Omental fat pad (tissue), 4 donors: ENCODE measurements around the gene DNAAF2. TPM values are rescaled to one million over a fixed set of nuclear protein-coding genes. Genes with fewer than 3 reads are reported as not detected.
"Not testable (repeated sequence)": the region's sequence is repeated elsewhere in the genome, so short reads cannot be mapped to it uniquely, and the experiment has no call there.

Experiments used
- ATAC-seq: fragments of 150-250 bp; one replicate; pipeline ENCODE4 v1.9.1; 2016; ENCODE audit warnings: mild to moderate bottlenecking, moderate library complexity; ENCODE audit not compliant: low FRiP score
- DNase-seq: peaks from one replicate; pipeline ENCODE4 v3.0.0-alpha.2; 2019; ENCODE audit warnings: low spot score
- total RNA-seq, 4 donors: library from RNA; depleted of rRNA; stranded (reverse); fragments of >200 nt; gene quantifications; one replicate each; pipeline ENCODE4 v1.1.0, GENCODE V29; 2016
- TF ChIP-seq, protein P1 (sequence below), 3 donors: fragments of 450-650 bp; IDR thresholded peaks; one replicate each; pipeline ENCODE4 v1.5.1; 2016 to 2017; ENCODE audit warnings: antibody characterized with exemption in 3 of 3, mild to moderate bottlenecking in 3 of 3, moderate library complexity in 2 of 3

The DNAAF2 gene
- total RNA-seq, 4 donors from 2014 or later, result 7.2 to 16.5 (median 10.3) TPM

DNA sequence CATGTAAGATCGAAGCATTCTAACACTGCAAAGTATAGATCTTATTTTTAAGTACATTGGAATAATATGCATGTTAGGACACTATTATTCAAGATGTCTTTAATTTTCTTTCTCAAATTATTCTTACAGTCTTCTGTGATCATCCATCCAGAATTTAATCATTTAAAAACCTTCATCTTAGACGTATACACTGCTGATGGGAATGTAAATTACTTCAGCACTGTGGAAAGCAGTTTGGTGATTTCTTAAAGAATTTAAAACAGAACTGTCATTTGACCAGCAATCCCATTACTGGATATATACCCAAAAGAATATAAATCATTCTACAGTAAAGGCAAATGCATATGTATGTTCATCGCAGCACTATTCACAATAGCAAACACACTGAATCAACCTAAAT is 45.7 kb downstream of the DNAAF2 start:
- TF ChIP-seq, protein P1, sequence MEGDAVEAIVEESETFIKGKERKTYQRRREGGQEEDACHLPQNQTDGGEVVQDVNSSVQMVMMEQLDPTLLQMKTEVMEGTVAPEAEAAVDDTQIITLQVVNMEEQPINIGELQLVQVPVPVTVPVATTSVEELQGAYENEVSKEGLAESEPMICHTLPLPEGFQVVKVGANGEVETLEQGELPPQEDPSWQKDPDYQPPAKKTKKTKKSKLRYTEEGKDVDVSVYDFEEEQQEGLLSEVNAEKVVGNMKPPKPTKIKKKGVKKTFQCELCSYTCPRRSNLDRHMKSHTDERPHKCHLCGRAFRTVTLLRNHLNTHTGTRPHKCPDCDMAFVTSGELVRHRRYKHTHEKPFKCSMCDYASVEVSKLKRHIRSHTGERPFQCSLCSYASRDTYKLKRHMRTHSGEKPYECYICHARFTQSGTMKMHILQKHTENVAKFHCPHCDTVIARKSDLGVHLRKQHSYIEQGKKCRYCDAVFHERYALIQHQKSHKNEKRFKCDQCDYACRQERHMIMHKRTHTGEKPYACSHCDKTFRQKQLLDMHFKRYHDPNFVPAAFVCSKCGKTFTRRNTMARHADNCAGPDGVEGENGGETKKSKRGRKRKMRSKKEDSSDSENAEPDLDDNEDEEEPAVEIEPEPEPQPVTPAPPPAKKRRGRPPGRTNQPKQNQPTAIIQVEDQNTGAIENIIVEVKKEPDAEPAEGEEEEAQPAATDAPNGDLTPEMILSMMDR (IDR thresholded peaks at IDR 0.05), result no peak
- DNase-seq, result no peak
- no peak for ATAC-seq

DNA sequence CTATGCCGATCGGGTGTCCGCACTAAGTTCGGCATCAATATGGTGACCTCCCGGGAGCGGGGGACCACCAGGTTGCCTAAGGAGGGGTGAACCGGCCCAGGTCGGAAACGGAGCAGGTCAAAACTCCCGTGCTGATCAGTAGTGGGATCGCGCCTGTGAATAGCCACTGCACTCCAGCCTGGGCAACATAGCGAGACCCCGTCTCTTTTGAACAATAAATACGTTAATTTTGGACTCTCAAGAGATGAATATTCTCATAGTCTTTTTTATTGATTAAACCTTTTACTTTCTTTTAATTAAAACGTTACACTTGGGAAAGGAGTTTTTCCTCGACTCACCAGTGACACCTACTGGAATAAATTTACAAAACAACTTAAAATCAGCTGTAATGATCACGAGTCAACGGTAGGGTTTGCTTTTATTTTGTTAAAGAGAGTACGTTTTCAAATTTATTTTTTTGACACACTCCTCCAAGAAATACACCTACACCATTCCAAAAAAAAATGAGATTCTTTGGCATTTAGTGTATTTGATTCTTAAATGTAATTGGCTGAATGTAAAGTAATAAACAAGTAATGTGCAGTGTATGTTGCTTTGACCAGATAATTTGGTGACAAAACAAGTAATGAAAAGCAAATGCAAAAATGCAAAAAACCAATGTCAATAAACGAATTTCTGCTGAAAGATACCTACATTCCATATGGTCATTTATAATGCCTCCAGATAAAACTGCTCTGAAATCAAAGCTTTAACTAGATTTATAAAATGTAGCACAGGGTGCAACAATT is 48.2 kb downstream of the DNAAF2 start:
- TF ChIP-seq, protein P1 (IDR thresholded peaks at IDR 0.05), result peak in 2 of 3 donors; percentile 45 to 48
- ATAC-seq (peak; percentile 44), DNase-seq (no peak)

DNA sequence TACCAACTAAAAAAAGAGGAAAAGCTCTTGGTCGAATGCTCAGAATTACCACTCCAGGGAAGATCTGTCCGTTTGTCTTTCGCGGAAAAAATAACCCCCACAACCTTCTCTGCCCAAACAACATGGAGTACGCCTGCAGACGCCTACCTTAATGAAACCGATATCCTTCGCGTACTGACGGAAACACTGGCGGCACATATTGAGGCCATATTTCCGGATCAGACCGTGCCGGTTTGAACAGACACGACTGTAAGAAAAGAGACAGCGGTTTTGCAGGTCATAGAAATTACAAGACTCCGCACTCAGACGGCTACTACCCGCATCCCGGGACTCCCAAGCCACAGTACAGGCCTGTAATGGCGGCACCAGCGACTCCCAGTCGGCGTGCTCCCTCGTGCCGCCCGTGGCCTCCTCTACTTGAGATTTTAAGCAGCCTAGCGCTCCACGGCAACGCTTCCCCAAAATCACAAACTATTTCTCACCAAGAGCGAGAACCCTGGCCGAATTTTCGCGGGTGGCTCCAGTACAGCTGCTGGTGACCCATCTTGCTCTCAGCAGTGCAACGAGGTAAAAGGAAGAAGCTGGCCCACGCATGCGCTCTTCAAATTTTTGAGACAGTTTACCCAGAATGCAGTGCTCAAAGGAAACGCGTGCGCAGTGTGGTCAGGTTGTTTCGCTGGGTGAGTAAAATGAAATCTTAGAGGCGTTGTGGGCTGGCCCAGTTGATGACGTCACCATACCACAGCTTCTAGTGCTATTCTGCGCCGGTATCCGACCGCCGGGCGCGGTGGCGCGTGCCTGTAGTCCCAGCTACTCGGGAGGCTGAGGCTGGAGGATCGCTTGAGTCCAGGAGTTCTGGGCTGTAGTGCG is 49.0 kb downstream of the DNAAF2 start, which contains the start of gene RPS29:
RPS29 (minus strand) TSS at position 578 of the 870 bp plus-strand sequence; CDS start at position 544, 34 bp downstream.
- TF ChIP-seq, protein P1 (IDR thresholded peaks at IDR 0.05), result no peak
- DNase-seq (peak; percentile 96), ATAC-seq (peak; percentile 99)

DNA sequence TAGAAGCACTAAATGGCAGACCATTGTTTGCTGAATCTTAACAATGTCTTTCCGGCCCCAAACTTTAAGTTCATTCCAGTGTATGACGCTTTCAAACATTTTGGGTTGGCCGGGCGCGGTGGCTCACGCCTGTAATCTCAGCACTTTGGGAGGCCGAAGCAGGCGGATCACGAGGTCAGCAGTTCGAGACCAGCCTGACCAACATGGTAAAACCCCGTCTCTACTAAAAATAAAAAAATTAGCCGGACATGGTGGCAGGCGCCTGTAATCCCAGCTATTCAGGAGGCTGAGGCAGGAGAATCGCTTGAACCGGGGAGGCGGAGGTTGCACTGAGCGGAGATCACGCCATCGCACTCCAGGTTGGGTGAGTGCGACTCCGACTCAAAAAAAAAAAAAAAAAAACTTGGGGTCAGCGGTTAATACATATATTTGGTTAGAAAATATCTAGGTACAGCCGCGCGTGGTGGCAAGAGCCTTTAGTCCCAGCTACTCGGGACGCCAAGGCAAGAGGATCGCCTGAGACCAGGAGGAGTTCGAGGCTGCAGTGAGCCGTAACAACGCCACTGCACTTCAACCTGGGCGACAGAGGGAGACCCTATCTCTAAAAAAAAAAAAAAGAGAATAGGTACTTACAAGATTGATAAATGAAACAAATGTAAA is 49.9 kb downstream of the DNAAF2 start:
- not testable (repeated sequence) for DNase-seq, ATAC-seq

DNA sequence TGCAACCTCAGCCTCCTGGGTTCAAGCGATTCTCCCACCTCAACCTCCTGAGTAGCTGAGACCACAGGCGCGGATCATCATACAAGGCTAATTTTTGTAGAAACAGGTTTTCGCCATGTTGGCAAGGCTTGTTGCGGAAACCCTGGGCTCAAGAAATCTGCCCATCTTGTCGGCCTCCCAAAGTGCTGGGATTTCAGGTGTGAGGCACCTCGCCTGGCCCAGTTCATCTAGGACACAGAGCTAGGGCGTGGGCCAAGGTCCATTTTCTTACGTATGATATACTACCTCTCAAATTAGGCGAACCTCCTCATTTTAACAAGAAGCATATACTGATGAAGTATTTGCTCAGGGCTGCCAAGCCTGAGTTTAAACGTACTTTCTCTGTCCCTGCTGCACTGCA is 51.0 kb downstream of the DNAAF2 start:
- ATAC-seq (no peak), DNase-seq (no peak)
- TF ChIP-seq, protein P1 (IDR thresholded peaks at IDR 0.05), result no peak

DNA sequence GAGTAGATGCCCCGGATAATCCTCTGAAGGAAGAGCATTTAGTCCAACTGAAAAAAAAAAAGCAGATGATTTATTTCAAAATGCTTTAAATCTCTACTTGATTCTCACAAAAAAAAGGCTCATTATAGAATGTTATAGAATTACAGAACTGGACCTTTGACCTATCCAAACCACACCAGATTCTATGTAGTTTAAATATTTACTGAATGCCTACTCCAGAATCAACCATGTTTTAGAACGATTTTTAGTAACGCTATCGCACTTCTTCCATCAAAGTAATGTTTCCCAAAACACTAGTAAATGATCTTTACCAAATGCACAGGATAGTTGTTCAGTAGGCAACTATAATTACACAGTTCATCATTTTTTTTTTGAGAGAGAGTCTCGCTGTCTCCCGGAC is 51.4 kb downstream of the DNAAF2 start:
- no peak for DNase-seq
- TF ChIP-seq, protein P1 (IDR thresholded peaks at IDR 0.05), result no peak
- no peak for ATAC-seq
